ENCODE results near the gene DDX51.

Gene DDX51

GRCh38 chr12:132179431-132180362, 35.6 kb upstream of the DDX51 start:
- no peak for DNase-seq

GRCh38 chr12:132178801-132179401, 34.8 kb upstream of the DDX51 start:
- no peak for DNase-seq

GRCh38 chr12:132178316-132178715, 34.2 kb upstream of the DDX51 start:
- DNase-seq, result peak; percentile 36

GRCh38 chr12:132176920-132177551, 32.9 kb upstream of the DDX51 start:
- no peak for DNase-seq

GRCh38 chr12:132176385-132176919, 32.3 kb upstream of the DDX51 start:
- DNase-seq, result no peak

- no peak for DNase-seq
These were observed 31.6 kb upstream of the DDX51 start for GRCh38 chr12:132175496-132176384.

GRCh38 chr12:132174839-132175490, 30.8 kb upstream of the DDX51 start:
- DNase-seq, result no peak

- DNase-seq, result no peak
These were observed 30.1 kb upstream of the DDX51 start for GRCh38 chr12:132174015-132174838.

GRCh38 chr12:132173135-132174014, 29.3 kb upstream of the DDX51 start:
- DNase-seq, result no peak

- DNase-seq, result no peak
These were observed 28.5 kb upstream of the DDX51 start for GRCh38 chr12:132172619-132173018.

GRCh38 chr12:132171968-132172521, 27.9 kb upstream of the DDX51 start:
- no peak for DNase-seq

- no peak for DNase-seq
These were observed 27.3 kb upstream of the DDX51 start for GRCh38 chr12:132171293-132171967.

- no peak for DNase-seq
These were observed 26.6 kb upstream of the DDX51 start for GRCh38 chr12:132170637-132171292.

GRCh38 chr12:132170094-132170636, 26.0 kb upstream of the DDX51 start:
- DNase-seq, result no peak

GRCh38 chr12:132169376-132169775, 25.3 kb upstream of the DDX51 start:
- no peak for DNase-seq

GRCh38 chr12:132168311-132169031, 24.4 kb upstream of the DDX51 start:
- no peak for DNase-seq

GRCh38 chr12:132167611-132168310, 23.6 kb upstream of the DDX51 start:
- DNase-seq, result no peak
